ENCODE data around the gene RFFL.

DNA sequence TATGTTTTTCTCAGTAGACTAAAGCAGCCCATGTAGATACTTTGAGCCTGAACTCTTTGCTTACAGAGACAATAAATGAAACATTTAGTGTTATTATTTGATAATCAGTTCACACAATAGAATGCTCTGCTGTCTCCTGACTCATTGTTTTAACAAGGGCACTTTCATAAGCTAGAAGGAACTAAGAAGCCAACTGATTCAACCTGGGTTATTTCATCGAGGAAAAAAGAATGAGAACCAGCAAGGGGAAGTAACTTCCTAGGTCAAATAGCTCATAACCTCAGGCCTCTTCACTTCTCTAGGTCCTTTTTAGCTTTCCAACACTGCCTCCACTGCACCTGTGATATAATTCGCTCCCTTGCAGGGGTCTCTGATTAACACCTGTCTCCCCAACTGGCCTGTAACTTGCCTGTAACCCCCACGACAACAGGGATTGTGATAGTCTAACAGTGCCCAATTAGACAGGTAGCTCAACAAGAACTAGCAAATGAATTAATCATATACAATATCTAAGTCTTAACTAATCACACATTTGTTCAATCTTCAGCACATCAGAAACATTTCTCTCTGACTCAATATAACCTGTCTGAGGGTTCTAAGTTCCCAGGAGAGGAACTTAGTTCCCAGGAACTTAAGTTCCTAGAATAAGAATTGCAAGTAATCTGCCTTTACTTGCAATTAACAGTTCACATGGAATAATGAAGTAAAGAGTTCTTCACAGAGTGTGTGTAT lies 34.8 kb downstream of the RFFL start:
- no peak for TF ChIP-seq EZH2 (IDR thresholded peaks at IDR 0.05; ENCODE audit: borderline replicate concordance, insufficient read depth, low read depth, low read length, poor library complexity, severe bottlenecking)
- TF ChIP-seq, protein P1, sequence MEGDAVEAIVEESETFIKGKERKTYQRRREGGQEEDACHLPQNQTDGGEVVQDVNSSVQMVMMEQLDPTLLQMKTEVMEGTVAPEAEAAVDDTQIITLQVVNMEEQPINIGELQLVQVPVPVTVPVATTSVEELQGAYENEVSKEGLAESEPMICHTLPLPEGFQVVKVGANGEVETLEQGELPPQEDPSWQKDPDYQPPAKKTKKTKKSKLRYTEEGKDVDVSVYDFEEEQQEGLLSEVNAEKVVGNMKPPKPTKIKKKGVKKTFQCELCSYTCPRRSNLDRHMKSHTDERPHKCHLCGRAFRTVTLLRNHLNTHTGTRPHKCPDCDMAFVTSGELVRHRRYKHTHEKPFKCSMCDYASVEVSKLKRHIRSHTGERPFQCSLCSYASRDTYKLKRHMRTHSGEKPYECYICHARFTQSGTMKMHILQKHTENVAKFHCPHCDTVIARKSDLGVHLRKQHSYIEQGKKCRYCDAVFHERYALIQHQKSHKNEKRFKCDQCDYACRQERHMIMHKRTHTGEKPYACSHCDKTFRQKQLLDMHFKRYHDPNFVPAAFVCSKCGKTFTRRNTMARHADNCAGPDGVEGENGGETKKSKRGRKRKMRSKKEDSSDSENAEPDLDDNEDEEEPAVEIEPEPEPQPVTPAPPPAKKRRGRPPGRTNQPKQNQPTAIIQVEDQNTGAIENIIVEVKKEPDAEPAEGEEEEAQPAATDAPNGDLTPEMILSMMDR (IDR thresholded peaks at IDR 0.05), result no peak

Measured in B cell (primary cell).